ENCODE data around the gene MARCHF11.

DNA sequence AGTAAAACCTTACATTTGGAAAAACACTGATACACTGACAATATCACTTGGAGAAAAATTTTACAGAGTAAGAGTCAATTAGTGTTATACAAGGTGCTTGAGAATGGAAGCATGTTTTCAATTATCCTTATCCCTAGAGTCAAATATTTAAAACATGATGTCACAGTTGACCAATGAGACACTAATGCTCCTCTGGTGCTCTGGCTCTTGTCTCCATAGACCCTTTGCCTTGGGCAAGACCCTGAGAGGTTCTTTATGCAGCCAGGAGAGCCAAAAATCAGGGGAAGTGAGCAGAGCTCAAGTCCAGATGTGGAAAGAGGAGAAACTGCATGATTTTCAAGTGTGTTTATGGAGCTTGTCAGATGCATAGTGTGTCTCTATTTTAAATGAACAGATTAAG is 153.9 kb downstream of the MARCHF11 start:
- TF ChIP-seq, protein P1, sequence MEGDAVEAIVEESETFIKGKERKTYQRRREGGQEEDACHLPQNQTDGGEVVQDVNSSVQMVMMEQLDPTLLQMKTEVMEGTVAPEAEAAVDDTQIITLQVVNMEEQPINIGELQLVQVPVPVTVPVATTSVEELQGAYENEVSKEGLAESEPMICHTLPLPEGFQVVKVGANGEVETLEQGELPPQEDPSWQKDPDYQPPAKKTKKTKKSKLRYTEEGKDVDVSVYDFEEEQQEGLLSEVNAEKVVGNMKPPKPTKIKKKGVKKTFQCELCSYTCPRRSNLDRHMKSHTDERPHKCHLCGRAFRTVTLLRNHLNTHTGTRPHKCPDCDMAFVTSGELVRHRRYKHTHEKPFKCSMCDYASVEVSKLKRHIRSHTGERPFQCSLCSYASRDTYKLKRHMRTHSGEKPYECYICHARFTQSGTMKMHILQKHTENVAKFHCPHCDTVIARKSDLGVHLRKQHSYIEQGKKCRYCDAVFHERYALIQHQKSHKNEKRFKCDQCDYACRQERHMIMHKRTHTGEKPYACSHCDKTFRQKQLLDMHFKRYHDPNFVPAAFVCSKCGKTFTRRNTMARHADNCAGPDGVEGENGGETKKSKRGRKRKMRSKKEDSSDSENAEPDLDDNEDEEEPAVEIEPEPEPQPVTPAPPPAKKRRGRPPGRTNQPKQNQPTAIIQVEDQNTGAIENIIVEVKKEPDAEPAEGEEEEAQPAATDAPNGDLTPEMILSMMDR (IDR thresholded peaks at IDR 0.05): no peak
- no peak for TF ChIP-seq ZFX (IDR thresholded peaks at IDR 0.05; ENCODE audit: borderline replicate concordance)
